AG10803 (cell line): ENCODE results near the gene NACA2.
"Not testable (repeated sequence)": the region's sequence is repeated elsewhere in the genome, so short reads cannot be mapped to it uniquely, and the experiment has no call there.

ENCODE experiments used
- DNase-seq: peaks from one replicate; pipeline ENCODE4 v3.0.0; 2010; ENCODE audit warnings: low read depth
- H3K4me3 ChIP-seq: 2 replicates; pipeline ENCODE4 v1.5.1; 2011; ENCODE audit warnings: mild to moderate bottlenecking, low read length, control low read depth
- CTCF ChIP-seq: conservative IDR thresholded peaks from 2 replicates; pipeline ENCODE4 v1.5.1; 2011; ENCODE audit warnings: mild to moderate bottlenecking, low read length, control low read depth, inconsistent platforms

The NACA2 gene

GRCh38 chr17:61579961-61580360 is 11.1 kb downstream of the NACA2 start:
- DNase-seq = peak; percentile 23
- no peak overlapping the region for H3K4me3 ChIP-seq
- 0 out of 2 replicates have a peak, but pooled peaks have one; percentile 14 for TF ChIP-seq CTCF

GRCh38 chr17:61579347-61579746 is 11.7 kb downstream of the NACA2 start:
- DNase-seq = no peak
- H3K4me3 ChIP-seq = no peak overlapping the region
- no peak for TF ChIP-seq CTCF

GRCh38 chr17:61578645-61579044 is 12.4 kb downstream of the NACA2 start:
- DNase-seq = no peak
- no peak overlapping the region for H3K4me3 ChIP-seq
- no peak for TF ChIP-seq CTCF

GRCh38 chr17:61575983-61576382 is 15.0 kb downstream of the NACA2 start:
- no peak overlapping the region for H3K4me3 ChIP-seq
- no peak for DNase-seq
- TF ChIP-seq CTCF = no peak

- no peak for DNase-seq
- no peak overlapping the region for H3K4me3 ChIP-seq
- TF ChIP-seq CTCF = no peak
These were observed 15.6 kb downstream of the NACA2 start for GRCh38 chr17:61575352-61575975.

- no peak overlapping the region for H3K4me3 ChIP-seq
- DNase-seq = peak; percentile 47
- peak; percentile 45 for TF ChIP-seq CTCF
These were observed 16.3 kb downstream of the NACA2 start for GRCh38 chr17:61574542-61575351.

- not testable (repeated sequence) for H3K4me3 ChIP-seq
These were observed 18.5 kb downstream of the NACA2 start for GRCh38 chr17:61572547-61572946.

More at GRCh38 chr17:61572547-61572946, 18.5 kb downstream of the NACA2 start:
- not testable (repeated sequence) for DNase-seq
